ENCODE measurements around the gene TSGA10IP.

TSGA10IP gene

GRCh38 chr11:65945430-65945911 lies at the start of gene TSGA10IP:
Gene TSGA10IP, plus strand, starts transcription at chr11:65945480. Its CDS starts 196 bp downstream, at chr11:65945676.
- DNase-seq: no peak

GRCh38 chr11:65895482-65895981 lies 49.7 kb upstream of the TSGA10IP start:
- no peak for DNase-seq

GRCh38 chr11:65896034-65896999 lies 49.0 kb upstream of the TSGA10IP start:
- no peak for DNase-seq

- DNase-seq: no peak
Measured at GRCh38 chr11:65897020-65897471, 48.2 kb upstream of the TSGA10IP start.

GRCh38 chr11:65898656-65899355 lies 46.5 kb upstream of the TSGA10IP start:
- DNase-seq: no peak

GRCh38 chr11:65899356-65900124 lies 45.7 kb upstream of the TSGA10IP start:
- DNase-seq: no peak

GRCh38 chr11:65900125-65900898 lies 45.0 kb upstream of the TSGA10IP start, which contains the start of gene FOSL1:
Gene FOSL1, minus strand, starts transcription at chr11:65900388. Its CDS starts 49 bp downstream, at chr11:65900339.
- no peak for DNase-seq

GRCh38 chr11:65900899-65901180 lies 44.4 kb upstream of the TSGA10IP start:
- DNase-seq: no peak

GRCh38 chr11:65903068-65903481 lies 42.2 kb upstream of the TSGA10IP start:
- no peak for DNase-seq

GRCh38 chr11:65903715-65904114 lies 41.6 kb upstream of the TSGA10IP start:
- no peak for DNase-seq

GRCh38 chr11:65906602-65907001 lies 38.7 kb upstream of the TSGA10IP start:
- no peak for DNase-seq

- DNase-seq: no peak
Measured at GRCh38 chr11:65907878-65908277, 37.4 kb upstream of the TSGA10IP start.

- no peak for DNase-seq
Measured at GRCh38 chr11:65911682-65912568, 33.4 kb upstream of the TSGA10IP start.

GRCh38 chr11:65912845-65913244 lies 32.4 kb upstream of the TSGA10IP start:
- DNase-seq: no peak

- DNase-seq: no peak
Measured at GRCh38 chr11:65915101-65915820, 30.0 kb upstream of the TSGA10IP start.

GRCh38 chr11:65915821-65916251 lies 29.4 kb upstream of the TSGA10IP start:
- DNase-seq: no peak

- no peak for DNase-seq
Measured at GRCh38 chr11:65916391-65916790, 28.9 kb upstream of the TSGA10IP start.

- no peak for DNase-seq
Measured at GRCh38 chr11:65917077-65917433, 28.2 kb upstream of the TSGA10IP start.

- DNase-seq: no peak
Measured at GRCh38 chr11:65917434-65918210, 27.7 kb upstream of the TSGA10IP start.
